Subcutaneous abdominal adipose tissue (tissue), 5 donors: Measurements from ENCODE around the gene BTNL8.

Experiments
- H3K27ac ChIP-seq: one replicate; pipeline ENCODE4 v1.7.0; 2013; ENCODE audit warnings: low read depth, mild to moderate bottlenecking, inconsistent platforms, low read length, moderate library complexity
- H3K27me3 ChIP-seq, 5 donors: one replicate each; pipeline ENCODE4 v1.7.0; 2013; ENCODE audit warnings: low read length in 5 of 5, inconsistent platforms in 1 of 5; ENCODE audit not compliant: control insufficient read depth in 5 of 5, insufficient read depth in 4 of 5
- H3K36me3 ChIP-seq, 5 donors: one replicate each; pipeline ENCODE4 v1.7.0; 2013; ENCODE audit warnings: low read length in 5 of 5; ENCODE audit not compliant: control insufficient read depth in 5 of 5, insufficient read depth in 5 of 5
- H3K4me1 ChIP-seq, 5 donors: one replicate each; pipeline ENCODE4 v1.7.0; 2013; ENCODE audit warnings: low read length in 5 of 5, mild to moderate bottlenecking in 3 of 5, moderate library complexity in 1 of 5; ENCODE audit not compliant: control insufficient read depth in 5 of 5, insufficient read depth in 5 of 5
- H3K4me3 ChIP-seq, 5 donors: one replicate each; pipeline ENCODE4 v1.7.0; 2013; ENCODE audit warnings: low read length in 5 of 5, low read depth in 1 of 5
- H3K9ac ChIP-seq, 5 donors: one replicate each; pipeline ENCODE4 v1.7.0; 2013; ENCODE audit warnings: low read length in 5 of 5, mild to moderate bottlenecking in 4 of 5, moderate library complexity in 3 of 5
- H3K9me3 ChIP-seq, 5 donors: one replicate each; pipeline ENCODE4 v1.7.0; 2013; ENCODE audit warnings: low read length in 5 of 5; ENCODE audit not compliant: control insufficient read depth in 5 of 5
- donor health status: healthy.
- donor health status: healthy.
- donor health status: healthy.
- donor health status: healthy.
- donor health status: healthy.

BTNL8 gene

DNA sequence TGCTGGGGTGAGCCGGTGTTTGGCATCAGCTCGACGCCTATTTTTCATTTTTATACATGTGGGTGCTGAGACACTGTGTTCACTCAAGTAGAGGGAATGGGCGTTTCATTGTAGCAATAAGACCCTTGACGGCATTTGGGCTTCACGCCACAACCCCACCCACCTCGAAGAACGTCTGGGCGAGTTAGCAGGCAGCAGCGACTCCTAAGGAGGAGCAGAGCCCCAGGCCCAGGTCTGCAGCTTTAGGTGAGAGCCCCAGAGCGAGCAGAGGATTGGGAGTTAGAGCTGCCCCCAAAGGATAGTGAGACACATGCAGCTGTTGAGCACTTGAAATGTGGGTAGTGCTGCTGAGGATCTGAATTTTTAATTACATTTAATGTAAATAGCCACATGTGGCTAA is 36.3 kb upstream of the BTNL8 start:
- Histone ChIP-seq H3K9ac (no peak overlapping the region), H3K27ac (no peak overlapping the region), H3K4me1 (peaks cover 0 to 18% (median 16%) of the 10 kb centered on the region in 5 donors), H3K4me3 (no peak overlapping the region), H3K36me3 (peaks cover 0 to 6% (median 0%) of the 10 kb centered on the region in 5 donors), H3K27me3 (no peaks in the 10 kb centered on the region), H3K9me3 (no peaks in the 10 kb centered on the region)

DNA sequence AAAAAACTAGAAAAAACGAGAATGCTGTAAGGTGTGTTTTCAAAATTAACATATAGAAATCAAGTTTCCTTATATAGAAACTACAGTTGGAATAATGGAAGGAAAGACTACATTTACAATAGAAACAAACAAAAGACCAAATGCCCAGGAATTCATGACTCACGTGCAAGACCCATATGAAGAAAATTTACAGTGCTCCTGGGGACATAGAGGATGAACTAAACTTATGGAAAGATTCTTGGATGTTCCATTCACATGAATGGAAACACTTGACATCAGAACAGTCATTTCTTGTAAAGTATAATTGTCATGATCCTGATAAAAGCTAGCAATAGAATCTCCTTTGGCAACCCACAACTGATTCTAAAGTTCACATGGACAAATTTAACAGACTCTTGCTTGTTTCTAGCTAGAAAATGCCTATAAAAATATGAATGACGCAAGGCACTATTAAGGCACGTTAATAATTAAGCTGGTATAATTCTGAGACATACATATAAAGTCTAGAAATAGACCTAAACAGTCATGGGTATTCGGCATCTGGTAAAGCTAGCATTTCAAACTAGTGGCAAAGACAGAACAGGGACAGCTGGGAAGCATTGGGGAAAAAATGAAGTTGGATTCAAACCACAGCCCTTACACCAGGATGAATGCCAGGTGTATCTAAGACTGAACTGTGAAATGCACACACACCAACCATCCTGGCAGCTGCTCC is 32.8 kb upstream of the BTNL8 start:
- Histone ChIP-seq H3K9ac (no peak overlapping the region), H3K4me1 (peaks cover 0 to 19% (median 13%) of the 10 kb centered on the region in 5 donors), H3K9me3 (no peaks in the 10 kb centered on the region), H3K4me3 (no peak overlapping the region), H3K36me3 (no peaks in the 10 kb centered on the region), H3K27ac (no peak overlapping the region), H3K27me3 (no peaks in the 10 kb centered on the region)

DNA sequence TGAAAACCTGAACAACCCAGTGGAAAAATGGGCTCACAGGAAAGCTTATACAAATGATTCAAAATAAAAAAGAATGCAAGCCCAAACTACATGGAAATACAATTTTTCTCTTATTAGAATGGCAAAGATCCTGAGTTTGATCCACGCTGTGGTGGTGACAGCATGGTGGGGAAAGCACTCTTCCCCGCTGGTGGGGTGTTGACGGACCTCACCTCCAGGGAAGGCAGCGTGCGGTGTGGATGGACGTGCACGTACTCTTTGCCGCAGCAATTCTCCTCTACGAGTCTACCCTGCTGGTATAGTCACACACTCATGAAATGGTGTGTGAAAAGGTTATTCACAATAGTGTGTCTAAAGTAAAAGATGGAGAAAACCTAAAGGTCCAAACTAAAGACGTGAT is 32.0 kb upstream of the BTNL8 start:
- Histone ChIP-seq H3K9ac (no peak overlapping the region), H3K9me3 (no peaks in the 10 kb centered on the region), H3K36me3 (no peaks in the 10 kb centered on the region), H3K27me3 (no peaks in the 10 kb centered on the region), H3K4me1 (peaks cover 0 to 13% (median 9%) of the 10 kb centered on the region in 5 donors), H3K4me3 (no peak overlapping the region), H3K27ac (no peak overlapping the region)

- Histone ChIP-seq H3K27ac (no peak overlapping the region), H3K4me1 (peaks cover 0 to 13% (median 9%) of the 10 kb centered on the region in 5 donors), H3K9me3 (peaks cover 0 to 4% (median 0%) of the 10 kb centered on the region in 5 donors), H3K27me3 (no peaks in the 10 kb centered on the region), H3K9ac (no peak overlapping the region), H3K36me3 (no peaks in the 10 kb centered on the region), H3K4me3 (no peak overlapping the region)
These were observed 30.0 kb upstream of the BTNL8 start for GRCh38 chr5:180868960-180869359.

GRCh38 chr5:180869587-180869986 is 29.4 kb upstream of the BTNL8 start:
- H3K9ac ChIP-seq = no peak overlapping the region
- H3K27ac ChIP-seq = no peak overlapping the region
- H3K36me3 ChIP-seq = no peaks in the 10 kb centered on the region
- peaks cover 0 to 13% (median 9%) of the 10 kb centered on the region in 5 donors for H3K4me1 ChIP-seq
- no peaks in the 10 kb centered on the region for H3K27me3 ChIP-seq
- H3K4me3 ChIP-seq = no peak overlapping the region
- peaks cover 0 to 4% (median 0%) of the 10 kb centered on the region in 5 donors for H3K9me3 ChIP-seq

GRCh38 chr5:180870276-180871068 is 28.5 kb upstream of the BTNL8 start:
- H3K4me1 ChIP-seq = peaks cover 0 to 13% (median 9%) of the 10 kb centered on the region in 5 donors
- no peaks in the 10 kb centered on the region for H3K27me3 ChIP-seq
- H3K36me3 ChIP-seq = no peaks in the 10 kb centered on the region
- H3K4me3 ChIP-seq = no peak overlapping the region
- no peak overlapping the region for H3K27ac ChIP-seq
- peaks cover 0 to 4% (median 0%) of the 10 kb centered on the region in 5 donors for H3K9me3 ChIP-seq
- H3K9ac ChIP-seq = no peak overlapping the region

- peaks cover 0 to 4% (median 0%) of the 10 kb centered on the region in 5 donors for H3K9me3 ChIP-seq
- no peaks in the 10 kb centered on the region for H3K36me3 ChIP-seq
- H3K4me3 ChIP-seq = no peak overlapping the region
- H3K4me1 ChIP-seq = peaks cover 0 to 13% (median 9%) of the 10 kb centered on the region in 5 donors
- no peaks in the 10 kb centered on the region for H3K27me3 ChIP-seq
- no peak overlapping the region for H3K9ac ChIP-seq
- H3K27ac ChIP-seq = no peak overlapping the region
These were observed 26.5 kb upstream of the BTNL8 start for GRCh38 chr5:180872419-180872818.

GRCh38 chr5:180873615-180874520 is 25.1 kb upstream of the BTNL8 start:
- H3K9ac ChIP-seq = no peak overlapping the region
- H3K9me3 ChIP-seq = peaks cover 0 to 4% (median 0%) of the 10 kb centered on the region in 5 donors
- no peak overlapping the region for H3K4me3 ChIP-seq
- no peak overlapping the region for H3K27ac ChIP-seq
- no peaks in the 10 kb centered on the region for H3K36me3 ChIP-seq
- peaks cover 0 to 11% (median 9%) of the 10 kb centered on the region in 5 donors for H3K4me1 ChIP-seq
- H3K27me3 ChIP-seq = no peaks in the 10 kb centered on the region

GRCh38 chr5:180874804-180875582 is 24.0 kb upstream of the BTNL8 start:
- Histone ChIP-seq H3K4me1 (peaks cover 0 to 5% (median 2%) of the 10 kb centered on the region in 5 donors), H3K4me3 (no peak overlapping the region), H3K27ac (no peak overlapping the region), H3K9ac (no peak overlapping the region), H3K9me3 (peaks cover 0 to 4% (median 0%) of the 10 kb centered on the region in 5 donors), H3K36me3 (no peaks in the 10 kb centered on the region), H3K27me3 (no peaks in the 10 kb centered on the region)
